HL-60 (cell line): ENCODE results near the gene C9.

ENCODE experiments used
- TF ChIP-seq, protein P1 (sequence below): IDR thresholded peaks from one replicate; pipeline ENCODE4 v1.5.1; 2011; ENCODE audit warnings: low read length, control low read depth, inconsistent platforms; ENCODE audit not compliant: insufficient read depth
- TF ChIP-seq, protein P2 (sequence below): IDR thresholded peaks from 2 replicates; pipeline ENCODE4 v1.6.1; 2012; ENCODE audit warnings: low read depth; ENCODE audit not compliant: insufficient replicate concordance

DNA sequence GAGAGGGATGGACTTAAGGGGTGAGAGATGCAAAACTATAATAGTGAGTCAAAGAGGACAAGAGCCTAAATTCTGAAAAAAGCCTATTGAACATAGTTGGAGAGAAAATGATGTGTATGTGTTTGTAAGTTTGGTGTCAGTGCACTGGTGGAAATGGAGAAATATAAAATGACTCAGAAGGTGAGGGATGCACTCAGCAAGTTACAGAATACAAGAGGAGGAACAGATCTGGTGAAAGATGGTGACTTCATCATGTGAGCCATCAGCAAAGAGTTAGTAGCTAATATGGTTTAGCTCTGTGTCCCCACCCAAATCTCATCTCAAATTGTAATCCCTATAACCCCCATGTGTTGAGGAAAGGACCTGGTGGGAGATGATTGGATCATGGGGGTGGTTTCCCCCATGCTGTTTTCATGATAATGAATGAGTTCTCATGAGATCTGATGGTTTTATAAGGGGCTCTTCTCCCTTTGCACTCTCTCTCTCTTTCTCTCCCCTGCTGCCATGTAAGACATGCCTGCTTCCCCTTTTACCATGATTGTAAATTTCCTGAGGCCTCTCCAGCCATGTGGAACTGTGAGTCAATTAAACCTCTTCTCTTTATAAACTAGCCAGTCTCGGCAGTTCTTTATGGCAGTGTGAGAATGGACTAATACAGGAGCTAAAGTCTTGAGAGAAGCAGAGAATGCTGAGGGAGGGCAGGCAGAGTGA is 114.6 kb downstream of the C9 start:
- TF ChIP-seq, protein P1, sequence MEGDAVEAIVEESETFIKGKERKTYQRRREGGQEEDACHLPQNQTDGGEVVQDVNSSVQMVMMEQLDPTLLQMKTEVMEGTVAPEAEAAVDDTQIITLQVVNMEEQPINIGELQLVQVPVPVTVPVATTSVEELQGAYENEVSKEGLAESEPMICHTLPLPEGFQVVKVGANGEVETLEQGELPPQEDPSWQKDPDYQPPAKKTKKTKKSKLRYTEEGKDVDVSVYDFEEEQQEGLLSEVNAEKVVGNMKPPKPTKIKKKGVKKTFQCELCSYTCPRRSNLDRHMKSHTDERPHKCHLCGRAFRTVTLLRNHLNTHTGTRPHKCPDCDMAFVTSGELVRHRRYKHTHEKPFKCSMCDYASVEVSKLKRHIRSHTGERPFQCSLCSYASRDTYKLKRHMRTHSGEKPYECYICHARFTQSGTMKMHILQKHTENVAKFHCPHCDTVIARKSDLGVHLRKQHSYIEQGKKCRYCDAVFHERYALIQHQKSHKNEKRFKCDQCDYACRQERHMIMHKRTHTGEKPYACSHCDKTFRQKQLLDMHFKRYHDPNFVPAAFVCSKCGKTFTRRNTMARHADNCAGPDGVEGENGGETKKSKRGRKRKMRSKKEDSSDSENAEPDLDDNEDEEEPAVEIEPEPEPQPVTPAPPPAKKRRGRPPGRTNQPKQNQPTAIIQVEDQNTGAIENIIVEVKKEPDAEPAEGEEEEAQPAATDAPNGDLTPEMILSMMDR, result no peak
- TF ChIP-seq, protein P2, sequence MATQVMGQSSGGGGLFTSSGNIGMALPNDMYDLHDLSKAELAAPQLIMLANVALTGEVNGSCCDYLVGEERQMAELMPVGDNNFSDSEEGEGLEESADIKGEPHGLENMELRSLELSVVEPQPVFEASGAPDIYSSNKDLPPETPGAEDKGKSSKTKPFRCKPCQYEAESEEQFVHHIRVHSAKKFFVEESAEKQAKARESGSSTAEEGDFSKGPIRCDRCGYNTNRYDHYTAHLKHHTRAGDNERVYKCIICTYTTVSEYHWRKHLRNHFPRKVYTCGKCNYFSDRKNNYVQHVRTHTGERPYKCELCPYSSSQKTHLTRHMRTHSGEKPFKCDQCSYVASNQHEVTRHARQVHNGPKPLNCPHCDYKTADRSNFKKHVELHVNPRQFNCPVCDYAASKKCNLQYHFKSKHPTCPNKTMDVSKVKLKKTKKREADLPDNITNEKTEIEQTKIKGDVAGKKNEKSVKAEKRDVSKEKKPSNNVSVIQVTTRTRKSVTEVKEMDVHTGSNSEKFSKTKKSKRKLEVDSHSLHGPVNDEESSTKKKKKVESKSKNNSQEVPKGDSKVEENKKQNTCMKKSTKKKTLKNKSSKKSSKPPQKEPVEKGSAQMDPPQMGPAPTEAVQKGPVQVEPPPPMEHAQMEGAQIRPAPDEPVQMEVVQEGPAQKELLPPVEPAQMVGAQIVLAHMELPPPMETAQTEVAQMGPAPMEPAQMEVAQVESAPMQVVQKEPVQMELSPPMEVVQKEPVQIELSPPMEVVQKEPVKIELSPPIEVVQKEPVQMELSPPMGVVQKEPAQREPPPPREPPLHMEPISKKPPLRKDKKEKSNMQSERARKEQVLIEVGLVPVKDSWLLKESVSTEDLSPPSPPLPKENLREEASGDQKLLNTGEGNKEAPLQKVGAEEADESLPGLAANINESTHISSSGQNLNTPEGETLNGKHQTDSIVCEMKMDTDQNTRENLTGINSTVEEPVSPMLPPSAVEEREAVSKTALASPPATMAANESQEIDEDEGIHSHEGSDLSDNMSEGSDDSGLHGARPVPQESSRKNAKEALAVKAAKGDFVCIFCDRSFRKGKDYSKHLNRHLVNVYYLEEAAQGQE, result no peak
